ENCODE measurements around the gene FRAS1.

DNA sequence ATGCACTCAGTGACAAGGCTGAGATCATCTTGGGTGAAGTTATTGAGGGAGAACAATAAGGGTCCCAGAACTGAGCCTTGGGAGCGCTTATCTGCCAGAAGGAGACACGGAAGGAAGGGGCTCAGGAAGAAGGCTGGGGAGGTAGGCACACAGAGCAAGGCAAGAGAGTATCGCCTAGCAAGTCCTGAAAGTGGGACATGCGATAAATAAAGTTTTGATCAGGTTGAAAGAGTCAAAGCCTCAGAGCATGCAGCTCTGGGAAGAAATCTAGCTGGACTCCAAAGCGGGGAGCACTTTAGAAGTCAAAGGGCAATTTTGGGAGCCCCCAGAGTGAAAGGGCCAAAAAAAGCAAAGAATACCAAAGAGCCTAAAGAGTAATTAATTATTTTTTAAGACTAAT is 476.7 kb downstream of the FRAS1 start:
- TF ChIP-seq, protein P1, sequence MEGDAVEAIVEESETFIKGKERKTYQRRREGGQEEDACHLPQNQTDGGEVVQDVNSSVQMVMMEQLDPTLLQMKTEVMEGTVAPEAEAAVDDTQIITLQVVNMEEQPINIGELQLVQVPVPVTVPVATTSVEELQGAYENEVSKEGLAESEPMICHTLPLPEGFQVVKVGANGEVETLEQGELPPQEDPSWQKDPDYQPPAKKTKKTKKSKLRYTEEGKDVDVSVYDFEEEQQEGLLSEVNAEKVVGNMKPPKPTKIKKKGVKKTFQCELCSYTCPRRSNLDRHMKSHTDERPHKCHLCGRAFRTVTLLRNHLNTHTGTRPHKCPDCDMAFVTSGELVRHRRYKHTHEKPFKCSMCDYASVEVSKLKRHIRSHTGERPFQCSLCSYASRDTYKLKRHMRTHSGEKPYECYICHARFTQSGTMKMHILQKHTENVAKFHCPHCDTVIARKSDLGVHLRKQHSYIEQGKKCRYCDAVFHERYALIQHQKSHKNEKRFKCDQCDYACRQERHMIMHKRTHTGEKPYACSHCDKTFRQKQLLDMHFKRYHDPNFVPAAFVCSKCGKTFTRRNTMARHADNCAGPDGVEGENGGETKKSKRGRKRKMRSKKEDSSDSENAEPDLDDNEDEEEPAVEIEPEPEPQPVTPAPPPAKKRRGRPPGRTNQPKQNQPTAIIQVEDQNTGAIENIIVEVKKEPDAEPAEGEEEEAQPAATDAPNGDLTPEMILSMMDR (conservative IDR thresholded peaks at IDR 0.05; ENCODE audit: low read depth, low read length) = no peak
- TF ChIP-seq EZH2 (IDR thresholded peaks at IDR 0.05; ENCODE audit: low read length, unreplicated experiment) = no peak
- TF ChIP-seq EZH2phosphoT487 (IDR thresholded peaks at IDR 0.05; ENCODE audit: borderline replicate concordance, low read length) = no peak

All from PC-3 (cell line).